Pons (tissue), 1 donor: ENCODE measurements around the gene CBX3.
"Not testable (repeated sequence)": the region's sequence is repeated elsewhere in the genome, so short reads cannot be mapped to it uniquely, and the experiment has no call there.

Source experiments
- DNase-seq: peaks from one replicate; pipeline ENCODE4 v3.0.0-alpha.2; 2016; ENCODE audit warnings: low spot score

The CBX3 gene

DNA sequence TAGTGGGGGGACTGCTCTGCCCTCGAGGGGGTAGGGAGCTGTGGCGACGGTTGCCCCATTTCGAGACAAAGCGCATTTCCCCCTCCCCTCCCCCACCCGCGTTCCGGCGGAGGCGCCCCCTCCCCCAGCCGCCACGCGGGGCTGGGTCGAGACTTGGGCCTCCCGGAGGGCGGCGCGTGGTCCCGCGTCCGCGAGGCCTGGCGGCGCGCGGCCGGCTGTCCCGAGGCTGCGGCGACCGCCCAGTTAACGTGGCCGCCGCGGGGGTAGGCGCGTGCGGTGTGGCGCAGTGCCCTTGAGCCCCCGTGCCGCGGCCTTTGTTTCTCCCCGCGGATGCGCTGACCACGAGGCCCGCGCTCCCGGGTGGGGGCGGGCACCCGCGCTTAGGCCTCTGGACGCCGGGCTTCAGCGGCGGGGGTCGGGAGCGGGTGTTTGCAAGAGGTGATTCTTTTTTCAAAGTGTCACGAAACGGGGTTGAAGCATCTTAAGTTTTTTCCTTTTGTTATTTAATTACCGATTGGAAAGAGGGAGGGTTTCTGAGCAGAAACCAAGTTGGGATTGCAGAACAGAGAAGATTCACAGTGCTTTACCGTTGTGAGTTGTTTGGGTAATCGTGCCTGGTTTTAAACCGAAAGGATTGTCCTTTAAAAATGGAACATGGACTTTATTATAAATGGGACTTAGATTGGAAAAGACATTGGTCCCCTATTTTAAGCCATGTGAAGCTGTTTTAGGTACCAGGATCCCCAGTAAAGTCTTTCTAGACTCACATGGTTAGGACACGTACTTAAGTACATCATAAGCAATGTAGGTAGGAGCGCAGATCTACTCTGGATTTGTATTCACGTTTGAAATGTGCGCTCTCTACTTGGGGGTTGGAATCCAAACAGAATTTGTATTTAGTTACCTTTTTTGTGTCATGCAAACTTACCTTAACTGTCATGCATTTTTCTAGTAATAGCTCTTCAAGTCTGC, 760 bp downstream of the CBX3 start:
- DNase-seq, result peak; percentile 64

GRCh38 chr7:26203016-26203415, 1.5 kb downstream of the CBX3 start:
- no peak for DNase-seq

DNA sequence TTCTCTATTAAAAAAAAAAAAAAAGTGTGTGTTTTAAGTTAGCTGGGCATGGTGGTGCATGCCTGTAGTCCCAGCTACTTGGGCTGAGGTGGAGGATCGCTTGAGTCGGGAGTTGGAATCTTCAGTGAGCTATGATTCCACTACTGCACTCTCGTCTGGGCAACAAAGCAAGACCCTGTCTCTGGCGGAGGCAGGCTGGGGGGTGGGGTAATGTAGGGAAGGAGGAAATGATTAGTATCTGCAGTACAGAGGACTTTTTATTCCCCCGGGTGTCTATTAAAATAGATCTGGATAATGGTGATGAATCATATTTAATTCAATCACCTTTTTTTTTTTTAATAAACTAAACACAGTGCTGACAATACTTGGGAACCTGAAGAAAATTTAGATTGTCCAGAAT, 6.5 kb downstream of the CBX3 start:
- DNase-seq, result no peak

- no peak for DNase-seq
These were observed 11.6 kb downstream of the CBX3 start for GRCh38 chr7:26212921-26213718.

GRCh38 chr7:26213807-26214515, 12.4 kb downstream of the CBX3 start:
- DNase-seq, result no peak

DNA sequence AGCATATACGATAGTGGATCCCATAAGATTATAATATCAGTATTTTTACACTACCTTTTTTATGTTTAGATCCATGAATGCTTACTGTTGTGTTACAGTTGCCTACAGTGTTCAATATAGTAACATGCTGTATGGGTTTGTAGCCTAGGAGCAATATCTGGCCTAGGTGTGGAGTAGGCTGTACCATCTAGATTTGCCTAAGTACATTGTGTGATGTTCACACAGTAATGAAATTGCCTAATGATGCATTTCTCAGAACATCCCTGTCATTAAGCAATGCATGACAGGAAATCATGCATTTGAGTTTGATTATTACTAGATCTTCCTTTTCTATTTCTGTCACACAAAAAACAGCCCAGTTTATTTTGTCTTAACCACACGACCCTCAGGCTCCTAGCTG, 14.5 kb downstream of the CBX3 start:
- no peak for DNase-seq

DNA sequence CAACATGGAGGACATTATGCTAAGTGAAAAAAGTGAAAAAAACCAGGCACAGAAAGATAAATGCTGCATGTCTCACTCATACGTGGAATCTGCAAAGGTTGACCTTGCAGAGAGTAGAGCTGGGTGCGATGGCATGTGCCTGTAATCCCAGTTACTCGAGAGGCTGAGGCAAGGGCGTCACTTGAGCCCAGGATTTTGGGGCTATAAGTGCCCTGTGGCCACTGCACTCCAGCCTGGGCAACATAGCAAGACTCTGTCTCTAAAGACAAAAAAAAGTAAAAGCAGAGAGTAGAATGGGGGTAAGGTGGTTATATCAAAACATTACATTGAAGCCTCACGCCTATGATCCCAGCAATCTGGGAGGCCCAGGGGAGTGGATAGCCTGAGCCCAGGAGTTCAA, 22.8 kb downstream of the CBX3 start:
- no peak for DNase-seq

GRCh38 chr7:26227987-26228386, 26.4 kb downstream of the CBX3 start:
- no peak for DNase-seq

GRCh38 chr7:26233902-26234511, 32.5 kb downstream of the CBX3 start:
- DNase-seq, result no peak

- no peak for DNase-seq
These were observed 35.7 kb downstream of the CBX3 start for GRCh38 chr7:26237035-26237807.

GRCh38 chr7:26238032-26238431, 36.5 kb downstream of the CBX3 start:
- no peak for DNase-seq

GRCh38 chr7:26245150-26245549, 43.6 kb downstream of the CBX3 start:
- no peak for DNase-seq

DNA sequence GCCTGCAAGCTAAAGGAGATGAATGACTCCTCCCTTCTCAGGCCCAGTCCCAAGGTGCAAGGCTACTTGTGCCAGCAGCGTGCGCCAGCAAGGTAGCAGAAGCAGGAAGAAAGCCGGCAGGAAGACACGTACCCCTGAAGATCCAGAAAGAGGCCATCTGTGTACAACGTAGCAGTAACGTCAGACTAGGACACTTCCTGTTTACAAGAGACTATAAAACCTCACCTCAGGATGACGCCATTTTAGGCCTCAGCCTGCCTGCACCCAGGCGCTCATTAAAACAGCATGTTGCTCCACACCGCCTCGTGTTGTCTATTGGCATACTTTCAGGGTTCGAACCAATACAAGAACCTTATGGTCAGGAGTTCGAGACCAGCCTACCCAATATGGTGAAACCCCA, 48.7 kb downstream of the CBX3 start:
- DNase-seq, result no peak

DNA sequence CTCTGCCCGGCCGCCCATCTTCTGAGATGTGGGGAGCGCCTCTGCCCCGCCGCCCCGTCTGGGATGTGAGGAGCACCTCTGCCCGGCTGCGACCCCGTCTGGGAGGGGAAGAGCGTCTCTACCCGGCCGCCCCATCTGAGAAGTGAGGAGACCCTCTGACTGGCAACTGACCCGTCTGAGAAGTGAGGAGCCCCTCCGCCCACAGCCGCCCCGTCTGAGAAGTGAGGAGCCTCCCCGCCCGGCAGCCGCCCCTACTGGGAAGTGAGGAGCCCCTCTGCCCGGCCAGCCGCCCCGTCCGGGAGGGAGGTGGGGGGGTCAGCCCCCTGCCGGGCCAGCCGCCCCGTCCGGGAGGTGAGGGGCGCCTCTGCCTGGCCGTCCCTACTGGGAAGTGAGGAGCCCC, 60.3 kb downstream of the CBX3 start:
- DNase-seq, result not testable (repeated sequence)
